ENCODE data around the gene GFAP.

Gene GFAP

GRCh38 chr17:44930667-44931066, 15.4 kb upstream of the GFAP start:
- no peaks in the 10 kb centered on the region for H3K36me3 ChIP-seq (ENCODE audit: control insufficient read depth in 2 of 2, insufficient read depth in 2 of 2, low read length in 2 of 2)
- no peaks in the 10 kb centered on the region for H3K27me3 ChIP-seq (ENCODE audit: control insufficient read depth in 1 of 2, insufficient read depth in 2 of 2, low read length in 2 of 2)
- H3K9me3 ChIP-seq (ENCODE audit: control insufficient read depth in 2 of 2, low read length in 2 of 2): no peaks in the 10 kb centered on the region
- H3K4me3 ChIP-seq (ENCODE audit: low read length in 2 of 2): no peak overlapping the region
- no peak overlapping the region for H3K27ac ChIP-seq (ENCODE audit: low read length)
- no peaks in the 10 kb centered on the region for H3K4me1 ChIP-seq (ENCODE audit: control insufficient read depth, insufficient read depth, low read length)
- no peak overlapping the region for H3K9ac ChIP-seq (ENCODE audit: low read length in 2 of 2)

GRCh38 chr17:44928950-44929720, 13.8 kb upstream of the GFAP start:
- Histone ChIP-seq H3K4me3 (ENCODE audit: low read length in 2 of 2) (no peak overlapping the region), H3K27me3 (ENCODE audit: control insufficient read depth in 1 of 2, insufficient read depth in 2 of 2, low read length in 2 of 2) (no peaks in the 10 kb centered on the region), H3K36me3 (ENCODE audit: control insufficient read depth in 2 of 2, insufficient read depth in 2 of 2, low read length in 2 of 2) (no peaks in the 10 kb centered on the region), H3K9ac (ENCODE audit: low read length in 2 of 2) (no peak overlapping the region), H3K27ac (ENCODE audit: low read length) (no peak overlapping the region), H3K4me1 (ENCODE audit: control insufficient read depth, insufficient read depth, low read length) (no peaks in the 10 kb centered on the region), H3K9me3 (ENCODE audit: control insufficient read depth in 2 of 2, low read length in 2 of 2) (no peaks in the 10 kb centered on the region)

- Histone ChIP-seq H3K4me3 (ENCODE audit: low read length in 2 of 2) (no peak overlapping the region), H3K9me3 (ENCODE audit: control insufficient read depth in 2 of 2, low read length in 2 of 2) (no peaks in the 10 kb centered on the region), H3K9ac (ENCODE audit: low read length in 2 of 2) (no peak overlapping the region), H3K27ac (ENCODE audit: low read length) (no peak overlapping the region), H3K27me3 (ENCODE audit: control insufficient read depth in 1 of 2, insufficient read depth in 2 of 2, low read length in 2 of 2) (no peaks in the 10 kb centered on the region), H3K4me1 (ENCODE audit: control insufficient read depth, insufficient read depth, low read length) (no peaks in the 10 kb centered on the region), H3K36me3 (ENCODE audit: control insufficient read depth in 2 of 2, insufficient read depth in 2 of 2, low read length in 2 of 2) (no peaks in the 10 kb centered on the region)
These were observed 12.8 kb upstream of the GFAP start for GRCh38 chr17:44928136-44928535.

GRCh38 chr17:44927696-44928095, 12.4 kb upstream of the GFAP start:
- no peak overlapping the region for H3K4me3 ChIP-seq (ENCODE audit: low read length in 2 of 2)
- H3K9me3 ChIP-seq (ENCODE audit: control insufficient read depth in 2 of 2, low read length in 2 of 2): no peaks in the 10 kb centered on the region
- no peak overlapping the region for H3K9ac ChIP-seq (ENCODE audit: low read length in 2 of 2)
- no peaks in the 10 kb centered on the region for H3K27me3 ChIP-seq (ENCODE audit: control insufficient read depth in 1 of 2, insufficient read depth in 2 of 2, low read length in 2 of 2)
- H3K27ac ChIP-seq (ENCODE audit: low read length): no peak overlapping the region
- H3K36me3 ChIP-seq (ENCODE audit: control insufficient read depth in 2 of 2, insufficient read depth in 2 of 2, low read length in 2 of 2): no peaks in the 10 kb centered on the region
- H3K4me1 ChIP-seq (ENCODE audit: control insufficient read depth, insufficient read depth, low read length): no peaks in the 10 kb centered on the region

GRCh38 chr17:44926821-44927525, 11.7 kb upstream of the GFAP start:
- no peaks in the 10 kb centered on the region for H3K36me3 ChIP-seq (ENCODE audit: control insufficient read depth in 2 of 2, insufficient read depth in 2 of 2, low read length in 2 of 2)
- no peak overlapping the region for H3K9ac ChIP-seq (ENCODE audit: low read length in 2 of 2)
- no peaks in the 10 kb centered on the region for H3K27me3 ChIP-seq (ENCODE audit: control insufficient read depth in 1 of 2, insufficient read depth in 2 of 2, low read length in 2 of 2)
- H3K4me3 ChIP-seq (ENCODE audit: low read length in 2 of 2): no peak overlapping the region
- H3K27ac ChIP-seq (ENCODE audit: low read length): no peak overlapping the region
- no peaks in the 10 kb centered on the region for H3K9me3 ChIP-seq (ENCODE audit: control insufficient read depth in 2 of 2, low read length in 2 of 2)
- no peaks in the 10 kb centered on the region for H3K4me1 ChIP-seq (ENCODE audit: control insufficient read depth, insufficient read depth, low read length)

- Histone ChIP-seq H3K27me3 (ENCODE audit: control insufficient read depth in 1 of 2, insufficient read depth in 2 of 2, low read length in 2 of 2) (no peaks in the 10 kb centered on the region), H3K9me3 (ENCODE audit: control insufficient read depth in 2 of 2, low read length in 2 of 2) (no peaks in the 10 kb centered on the region), H3K36me3 (ENCODE audit: control insufficient read depth in 2 of 2, insufficient read depth in 2 of 2, low read length in 2 of 2) (no peaks in the 10 kb centered on the region), H3K27ac (ENCODE audit: low read length) (no peak overlapping the region), H3K4me1 (ENCODE audit: control insufficient read depth, insufficient read depth, low read length) (no peaks in the 10 kb centered on the region), H3K4me3 (ENCODE audit: low read length in 2 of 2) (no peak overlapping the region), H3K9ac (ENCODE audit: low read length in 2 of 2) (no peak overlapping the region)
These were observed 10.7 kb upstream of the GFAP start for GRCh38 chr17:44925731-44926697.

GRCh38 chr17:44924107-44924544, 8.8 kb upstream of the GFAP start:
- H3K4me1 ChIP-seq (ENCODE audit: control insufficient read depth, insufficient read depth, low read length): peaks cover 9% of the 10 kb centered on the region
- no peaks in the 10 kb centered on the region for H3K9me3 ChIP-seq (ENCODE audit: control insufficient read depth in 2 of 2, low read length in 2 of 2)
- no peaks in the 10 kb centered on the region for H3K27me3 ChIP-seq (ENCODE audit: control insufficient read depth in 1 of 2, insufficient read depth in 2 of 2, low read length in 2 of 2)
- no peak overlapping the region for H3K27ac ChIP-seq (ENCODE audit: low read length)
- H3K9ac ChIP-seq (ENCODE audit: low read length in 2 of 2): no peak overlapping the region
- no peak overlapping the region for H3K4me3 ChIP-seq (ENCODE audit: low read length in 2 of 2)
- no peaks in the 10 kb centered on the region for H3K36me3 ChIP-seq (ENCODE audit: control insufficient read depth in 2 of 2, insufficient read depth in 2 of 2, low read length in 2 of 2)

- Histone ChIP-seq H3K27me3 (ENCODE audit: control insufficient read depth in 1 of 2, insufficient read depth in 2 of 2, low read length in 2 of 2) (no peaks in the 10 kb centered on the region), H3K4me1 (ENCODE audit: control insufficient read depth, insufficient read depth, low read length) (peaks cover 9% of the 10 kb centered on the region), H3K27ac (ENCODE audit: low read length) (no peak overlapping the region), H3K9ac (ENCODE audit: low read length in 2 of 2) (no peak overlapping the region), H3K4me3 (ENCODE audit: low read length in 2 of 2) (no peak overlapping the region), H3K9me3 (ENCODE audit: control insufficient read depth in 2 of 2, low read length in 2 of 2) (no peaks in the 10 kb centered on the region), H3K36me3 (ENCODE audit: control insufficient read depth in 2 of 2, insufficient read depth in 2 of 2, low read length in 2 of 2) (no peaks in the 10 kb centered on the region)
These were observed 7.6 kb upstream of the GFAP start for GRCh38 chr17:44922746-44923470.

- H3K27ac ChIP-seq (ENCODE audit: low read length): no peak overlapping the region
- H3K27me3 ChIP-seq (ENCODE audit: control insufficient read depth in 1 of 2, insufficient read depth in 2 of 2, low read length in 2 of 2): no peaks in the 10 kb centered on the region
- H3K36me3 ChIP-seq (ENCODE audit: control insufficient read depth in 2 of 2, insufficient read depth in 2 of 2, low read length in 2 of 2): no peaks in the 10 kb centered on the region
- no peak overlapping the region for H3K4me3 ChIP-seq (ENCODE audit: low read length in 2 of 2)
- H3K9me3 ChIP-seq (ENCODE audit: control insufficient read depth in 2 of 2, low read length in 2 of 2): no peaks in the 10 kb centered on the region
- H3K4me1 ChIP-seq (ENCODE audit: control insufficient read depth, insufficient read depth, low read length): peaks cover 16% of the 10 kb centered on the region
- H3K9ac ChIP-seq (ENCODE audit: low read length in 2 of 2): no peak overlapping the region
These were observed 6.8 kb upstream of the GFAP start for GRCh38 chr17:44922136-44922535.
